Loucy (cell line): ENCODE measurements around the gene BCL11B.

Experiments used
- CTCF ChIP-seq: fragments of 200-600 bp; sonication (generic); conservative IDR thresholded peaks from 2 replicates; pipeline ENCODE4 v1.5.1; 2014; ENCODE audit warnings: mild to moderate bottlenecking, antibody characterized with exemption, low read length
- EZH2phosphoT487 ChIP-seq: fragments of 200-600 bp; IDR thresholded peaks from 2 replicates; pipeline ENCODE4 v1.6.1; 2018; ENCODE audit warnings: antibody characterized with exemption, mild to moderate bottlenecking, moderate library complexity, borderline replicate concordance

GRCh38 chr14:99313234-99313633 is 41.2 kb upstream of the BCL11B start:
- TF ChIP-seq CTCF: no peak
- no peak for TF ChIP-seq EZH2phosphoT487
